AG08396 (cell line): ENCODE results near the gene EIF2S1.
"Not testable (repeated sequence)": the region's sequence is repeated elsewhere in the genome, so short reads cannot be mapped to it uniquely, and the experiment has no call there.

ENCODE experiments used
- DNase-seq: peaks from one replicate; pipeline ENCODE4 v3.0.0; 2012; ENCODE audit warnings: low spot score, mixed read lengths

Gene EIF2S1

DNA sequence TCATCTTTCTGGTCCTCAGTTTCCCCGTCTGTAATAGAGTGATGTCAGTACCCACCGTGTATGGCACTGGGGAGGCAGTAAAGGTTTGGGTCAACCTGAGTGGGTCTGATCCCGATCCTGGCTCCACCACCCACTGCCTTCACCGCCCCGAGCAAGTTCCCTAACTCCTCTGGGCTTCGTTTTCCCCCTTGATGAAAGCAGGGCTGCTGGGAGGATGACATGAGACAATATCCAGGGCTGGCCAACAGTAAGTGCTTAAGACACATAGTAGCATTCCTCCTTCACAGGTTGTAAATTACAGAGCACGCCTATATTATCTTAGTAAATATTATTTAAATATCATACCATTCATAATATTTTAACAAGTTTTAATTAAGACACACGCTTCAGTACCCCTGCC lies 51.2 kb downstream of the EIF2S1 start:
- DNase-seq = no peak

DNA sequence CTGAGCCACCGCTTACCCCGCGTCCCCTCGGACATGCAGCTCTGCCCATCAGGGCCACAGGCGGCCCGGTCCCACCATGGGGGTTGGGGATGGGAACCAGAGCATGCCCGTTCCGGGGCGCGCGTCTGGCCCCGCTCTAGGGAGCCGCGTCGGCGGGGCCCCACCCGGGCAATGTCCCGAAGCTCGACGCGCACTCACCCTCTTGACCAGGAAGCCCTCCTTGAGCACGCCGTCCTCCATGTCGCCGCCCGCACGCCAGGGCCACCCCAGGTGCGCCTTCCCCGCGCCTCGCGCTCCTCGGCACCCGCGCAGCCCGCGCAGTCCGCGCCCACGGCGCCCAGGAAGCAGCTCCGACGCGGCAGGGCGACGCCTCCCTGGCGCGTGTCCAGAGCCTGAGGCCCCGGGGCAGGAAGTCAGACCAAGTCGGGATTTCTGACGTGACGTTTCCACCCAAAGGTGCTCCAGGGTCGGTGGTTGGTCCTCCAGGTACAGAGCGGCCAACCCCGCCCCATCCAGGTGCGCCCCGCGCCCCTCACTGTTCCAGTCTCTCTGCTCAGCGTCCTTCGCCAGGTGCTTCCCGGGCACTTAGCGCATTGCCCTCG lies 51.8 kb downstream of the EIF2S1 start, which contains the start of gene PLEK2:
TSS of gene PLEK2 (minus strand) at position 346 of the 602 bp plus-strand sequence. CDS start at position 240, 106 bp downstream.
- DNase-seq = peak; percentile 59

GRCh38 chr14:67413806-67414769 lies 54.0 kb downstream of the EIF2S1 start:
- DNase-seq = peak; percentile 78

DNA sequence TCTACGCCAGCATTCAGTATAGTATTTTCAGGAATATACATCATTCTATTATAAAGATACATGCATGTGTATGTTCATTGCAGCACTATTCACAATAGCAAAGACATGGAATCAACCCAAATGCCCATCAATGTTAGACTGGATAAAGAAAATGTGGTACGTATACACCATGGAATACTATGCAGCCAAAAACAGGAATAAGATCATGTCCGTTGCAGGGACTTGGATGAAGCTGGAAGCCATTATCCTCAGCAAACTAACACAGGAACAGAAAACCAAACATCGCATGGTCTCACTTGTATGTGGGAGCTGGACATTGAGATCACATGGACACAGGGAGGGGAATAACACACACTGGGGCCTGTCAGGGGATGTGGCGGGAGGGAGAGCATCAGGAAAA lies 55.5 kb downstream of the EIF2S1 start:
- DNase-seq = not testable (repeated sequence)

DNA sequence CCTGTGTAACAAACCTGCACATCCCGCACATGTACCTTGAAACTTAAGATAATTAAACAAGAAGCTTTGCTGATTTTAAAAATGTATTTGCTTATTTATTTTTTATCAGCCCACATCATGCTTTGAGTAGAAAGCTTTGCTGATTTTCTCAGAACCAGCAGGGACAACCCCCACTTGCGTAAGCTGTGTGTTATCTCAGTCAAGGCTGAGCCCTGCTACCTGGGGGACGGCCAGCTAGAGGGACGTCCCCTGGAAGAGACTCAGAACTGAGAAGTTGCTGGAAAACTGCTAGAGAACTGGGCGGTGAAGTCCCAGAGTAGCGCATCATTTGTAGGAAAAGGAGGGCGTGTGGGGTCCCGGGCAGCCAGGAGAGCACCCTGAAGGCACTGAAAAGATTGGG lies 56.0 kb downstream of the EIF2S1 start:
- DNase-seq = no peak

GRCh38 chr14:67416810-67417209 lies 56.7 kb downstream of the EIF2S1 start:
- DNase-seq = no peak

DNA sequence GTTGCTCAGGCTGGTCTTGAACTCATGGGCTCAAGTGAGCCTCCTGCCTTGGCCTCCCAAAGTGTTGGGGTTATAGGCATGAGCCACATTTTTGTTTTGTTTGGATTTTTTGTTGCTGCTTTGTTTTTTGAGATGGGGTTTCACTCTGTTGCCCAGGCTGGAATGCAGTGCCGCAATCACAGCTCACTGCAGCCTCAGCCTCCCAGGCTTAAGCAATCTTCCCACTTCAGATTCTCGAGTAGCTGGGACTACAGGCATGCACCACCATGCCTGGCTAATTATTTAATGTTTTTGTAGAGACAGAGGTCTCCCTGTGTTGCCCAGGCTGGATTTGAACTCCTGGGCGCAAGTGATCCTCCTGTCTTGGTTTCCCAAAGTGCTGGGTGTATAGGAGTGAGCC lies 57.5 kb downstream of the EIF2S1 start:
- DNase-seq = no peak

DNA sequence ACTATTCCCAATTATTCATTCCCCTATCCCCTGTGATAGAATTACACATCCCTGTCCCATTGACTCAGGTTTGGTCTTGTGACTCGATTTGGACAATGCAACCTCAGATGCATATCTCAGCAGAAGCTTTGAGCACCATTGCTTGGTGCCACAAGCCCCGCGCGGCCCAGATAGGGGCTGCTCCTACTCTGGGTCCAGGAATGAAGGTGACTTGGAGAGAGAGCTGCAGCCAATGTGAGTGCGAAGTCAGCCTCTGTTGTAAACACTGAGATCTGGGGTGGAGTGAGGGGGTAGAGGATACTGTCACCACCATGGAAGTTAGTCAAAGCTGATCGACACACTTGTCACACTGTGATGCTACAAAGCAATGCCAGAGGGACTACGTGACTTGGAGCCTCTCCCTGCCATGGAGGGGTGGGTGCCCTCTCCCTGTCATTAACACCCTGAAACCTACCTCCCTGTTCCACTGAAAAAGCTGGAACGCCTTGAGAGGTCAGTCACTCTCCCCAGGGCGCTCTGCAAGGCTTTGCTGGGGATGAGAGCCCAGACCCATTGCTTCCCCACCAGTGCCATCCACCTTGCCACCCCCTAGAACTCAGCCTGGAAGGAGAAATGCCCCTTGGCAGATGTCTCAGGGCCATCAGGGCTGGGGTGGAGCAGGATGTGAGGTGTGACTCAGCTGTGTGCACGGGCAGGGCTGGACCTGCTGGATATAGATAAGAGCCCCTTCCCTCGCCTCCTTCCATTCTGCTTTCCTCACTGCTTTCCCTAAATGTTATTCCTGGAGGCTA lies 58.5 kb downstream of the EIF2S1 start:
- DNase-seq = no peak

- DNase-seq = no peak
These were observed 60.1 kb downstream of the EIF2S1 start for GRCh38 chr14:67420102-67420739.

GRCh38 chr14:67421356-67422224 lies 61.5 kb downstream of the EIF2S1 start:
- DNase-seq = no peak

GRCh38 chr14:67423424-67423823 lies 63.3 kb downstream of the EIF2S1 start:
- no peak for DNase-seq

GRCh38 chr14:67424539-67424938 lies 64.4 kb downstream of the EIF2S1 start:
- no peak for DNase-seq

DNA sequence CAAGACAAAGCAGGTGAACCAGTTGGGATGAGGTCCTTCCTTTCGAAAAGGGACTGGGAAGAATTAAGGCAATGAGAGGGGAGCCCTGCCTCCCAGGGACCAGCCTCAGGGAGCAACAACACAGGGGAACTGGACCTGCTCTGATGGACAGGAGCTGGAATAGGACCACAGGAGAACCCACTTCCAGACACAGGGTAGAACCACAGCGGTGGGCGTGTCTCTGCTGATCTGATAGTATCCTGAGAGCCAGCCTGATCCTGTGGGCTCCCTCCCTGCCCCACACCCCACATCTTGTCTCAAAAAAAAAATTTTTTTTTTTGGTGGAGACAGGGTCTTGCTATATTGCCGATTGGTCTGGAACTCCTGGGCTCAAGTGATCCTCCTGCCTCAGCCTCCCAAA lies 65.5 kb downstream of the EIF2S1 start:
- no peak for DNase-seq

DNA sequence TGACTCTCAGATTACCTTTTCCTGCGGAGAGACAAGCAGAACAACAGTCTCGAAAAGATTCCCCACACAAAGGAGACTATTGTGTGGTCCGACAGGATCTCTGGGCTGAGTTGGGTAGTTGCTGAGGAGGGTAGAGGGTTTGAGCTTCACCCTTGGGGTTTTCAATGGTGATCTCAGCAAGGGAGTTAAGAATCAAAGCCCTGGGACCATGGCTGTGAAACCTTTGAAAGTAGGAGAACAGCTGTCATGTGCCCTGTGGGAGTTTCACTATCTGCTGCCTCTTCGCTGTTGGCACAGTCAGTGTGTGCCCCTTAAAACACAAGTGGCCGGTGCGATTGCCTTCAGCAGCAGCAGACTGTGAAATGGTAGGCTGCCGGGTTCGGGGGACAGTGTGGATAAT lies 66.0 kb downstream of the EIF2S1 start:
- no peak for DNase-seq

- DNase-seq = peak; percentile 80
These were observed 67.0 kb downstream of the EIF2S1 start for GRCh38 chr14:67426983-67427606.

DNA sequence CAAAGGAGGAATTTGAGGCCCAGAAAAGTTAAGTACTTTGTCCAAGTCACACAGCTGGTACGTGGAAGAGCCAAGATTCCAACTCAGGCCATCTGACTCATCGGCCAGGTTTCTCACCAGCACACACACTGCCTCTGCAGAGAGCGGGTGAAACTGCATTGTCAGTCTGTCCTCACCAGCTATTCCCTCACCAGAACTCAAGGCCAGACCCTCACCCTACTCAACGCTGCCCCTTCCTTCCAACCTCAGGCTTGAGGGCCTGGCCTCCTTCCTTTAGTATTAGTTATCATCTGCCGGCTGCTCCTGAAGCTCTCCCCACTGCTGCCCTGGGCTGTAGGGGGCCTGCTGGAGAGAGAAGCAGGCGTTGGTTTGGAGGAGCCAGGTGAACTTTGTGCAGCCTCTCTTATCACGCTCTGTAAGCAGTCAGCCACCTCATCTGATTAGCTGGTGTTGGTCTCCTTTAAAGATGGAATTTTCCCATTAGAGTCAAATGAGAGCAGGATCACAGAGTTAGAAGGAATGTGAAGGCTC lies 68.4 kb downstream of the EIF2S1 start:
- peak; percentile 55 for DNase-seq

- DNase-seq = no peak
These were observed 69.5 kb downstream of the EIF2S1 start for GRCh38 chr14:67429510-67430205.

GRCh38 chr14:67432050-67432564 lies 72.0 kb downstream of the EIF2S1 start:
- DNase-seq = no peak

DNA sequence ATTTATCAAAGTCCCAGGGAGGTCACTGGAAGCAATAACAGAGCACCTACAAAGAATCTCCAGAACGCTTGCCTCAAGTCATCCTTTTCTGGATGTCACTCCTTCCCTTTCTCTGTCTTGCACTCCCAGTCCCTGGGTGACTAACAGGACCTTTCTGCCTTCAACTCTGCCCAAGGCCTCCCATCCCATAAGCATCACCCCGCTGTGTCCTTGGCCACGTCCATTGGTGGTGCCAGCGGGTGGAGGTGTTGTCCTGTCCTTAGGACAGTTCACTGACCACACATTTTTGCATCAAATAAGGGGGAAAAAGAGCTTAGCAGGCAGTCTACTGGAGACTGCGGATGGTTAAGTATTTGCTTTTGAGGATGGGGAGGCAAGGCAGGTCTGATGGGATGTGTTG lies 75.5 kb downstream of the EIF2S1 start:
- no peak for DNase-seq
